SJSA1 (cell line): ENCODE data around the gene REX1BD. TPM values are rescaled to one million over a fixed set of nuclear protein-coding genes. Genes with fewer than 3 reads are reported as not detected.
"Not testable (repeated sequence)": the region's sequence is repeated elsewhere in the genome, so short reads cannot be mapped to it uniquely, and the experiment has no call there.

Source experiments
- DNase-seq, 2 experiments: peaks; one replicate each; pipeline ENCODE4 v3.0.0-alpha.2; 2015 to 2020; ENCODE audit warnings: low spot score in 2 of 2, low read depth in 1 of 2
- H3K27ac ChIP-seq: fragments of 250-450 bp; sonication (Bioruptor Pico); 2 replicates; pipeline ENCODE4 v1.5.1; 2020; ENCODE audit warnings: mild to moderate bottlenecking, moderate library complexity
- H3K27me3 ChIP-seq: fragments of 250-450 bp; sonication (Bioruptor Pico); replicated peaks from 2 replicates; pipeline ENCODE4 v1.5.1; 2020; ENCODE audit warnings: mild to moderate bottlenecking, moderate library complexity
- H3K36me3 ChIP-seq: fragments of 250-450 bp; sonication (Bioruptor Pico); 2 replicates; pipeline ENCODE4 v1.5.1; 2020; ENCODE audit warnings: mild to moderate bottlenecking
- H3K4me1 ChIP-seq: fragments of 250-450 bp; sonication (Bioruptor Pico); replicated peaks from 2 replicates; pipeline ENCODE4 v1.6.1; 2021; ENCODE audit warnings: mild to moderate bottlenecking
- H3K4me3 ChIP-seq: fragments of 250-450 bp; sonication (Bioruptor Pico); 2 replicates; pipeline ENCODE4 v1.5.1; 2020; ENCODE audit warnings: mild to moderate bottlenecking
- H3K9me3 ChIP-seq: fragments of 250-450 bp; sonication (Bioruptor Pico); replicated peaks from 2 replicates; pipeline ENCODE4 v1.5.1; 2020; ENCODE audit warnings: mild to moderate bottlenecking
- total RNA-seq: library from RNA; depleted of rRNA; stranded (reverse); fragments of >200 nt; shearing (Covaris generic); gene quantifications from 2 replicates; pipeline ENCODE4 v1.2.3, GENCODE V29; 2014; rRNA removed

The REX1BD gene
- 84.0 and 198 TPM in 2 replicates for total RNA-seq

DNA sequence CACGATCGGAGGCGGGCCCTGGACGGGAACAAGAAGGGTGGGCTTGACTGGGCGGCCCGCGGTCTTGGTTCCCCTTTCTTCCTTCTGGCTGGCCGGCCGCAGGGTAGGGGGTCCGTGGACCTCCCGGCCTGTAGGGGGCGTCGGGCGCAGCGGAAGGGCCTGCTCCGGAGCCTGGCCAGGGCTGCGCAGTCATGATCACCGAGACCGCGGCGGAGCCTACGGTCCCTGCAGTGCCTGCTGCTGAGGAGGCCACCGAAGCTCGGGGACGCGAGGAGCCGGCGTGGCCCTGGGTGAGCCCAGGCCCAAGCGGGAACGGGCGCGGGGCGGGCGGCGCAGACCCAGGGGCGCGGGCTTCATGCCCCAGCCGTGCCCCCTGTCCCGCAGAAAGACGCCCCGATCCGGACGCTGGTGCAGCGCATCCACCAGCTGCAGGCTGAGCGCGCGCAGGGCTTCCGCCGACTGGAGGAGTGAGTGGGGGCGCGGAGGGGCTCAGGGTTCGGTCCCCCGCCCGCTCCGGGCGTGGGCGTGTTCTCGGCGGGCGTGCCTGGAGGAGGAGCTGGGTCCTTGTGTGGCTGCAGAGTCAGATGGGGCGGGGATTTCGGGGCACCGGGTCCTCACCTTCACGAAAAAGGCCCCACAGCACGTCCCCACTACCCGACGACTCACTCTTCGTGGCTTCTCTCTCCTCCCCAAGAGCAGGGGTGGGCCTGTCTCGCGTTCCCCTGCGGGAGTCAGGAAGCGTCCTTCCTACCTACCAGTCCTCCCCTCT, at the start of gene REX1BD:
Gene REX1BD (plus strand): TSS at position 188 of the 769 bp plus-strand sequence. CDS start 4 bp downstream, at position 192.
- Histone ChIP-seq H3K9me3 (no peaks in the 10 kb centered on the region), H3K36me3 (peaks cover 21% of the 10 kb centered on the region), H3K4me1 (peaks cover 23% of the 10 kb centered on the region), H3K4me3 (peak within 1 kb of the TSS; percentile 88), H3K27me3 (no peaks in the 10 kb centered on the region), H3K27ac (peak within 1 kb of the TSS; percentile 43)
- DNase-seq, result peak; percentile 85 to 88

DNA sequence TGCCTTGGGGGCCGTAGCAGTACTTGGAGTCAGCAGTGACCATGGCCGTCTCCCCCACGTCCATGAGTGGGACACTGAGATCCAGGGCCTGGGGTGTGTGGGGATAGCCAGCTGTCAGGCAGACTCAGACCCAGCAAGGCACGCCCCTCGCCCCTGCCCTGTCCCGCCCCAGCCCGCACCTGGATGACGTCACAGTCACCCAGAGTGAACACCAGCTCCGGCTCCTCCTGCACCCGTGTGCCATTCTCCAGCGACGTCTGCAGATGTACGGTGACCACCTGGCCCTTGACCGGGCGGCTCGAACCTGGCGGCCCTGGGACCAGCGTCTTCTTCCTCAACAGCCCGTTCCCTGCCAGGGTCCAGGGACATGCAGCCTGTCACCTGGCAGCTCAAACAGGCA, 49.2 kb upstream of the REX1BD start:
- no peak overlapping the region for H3K4me3 ChIP-seq
- no peak for DNase-seq
- H3K36me3 ChIP-seq, result peaks cover 53% of the 10 kb centered on the region
- H3K27me3 ChIP-seq, result no peaks in the 10 kb centered on the region
- no peak overlapping the region for H3K27ac ChIP-seq
- H3K9me3 ChIP-seq, result no peaks in the 10 kb centered on the region
- H3K4me1 ChIP-seq, result peaks cover 10% of the 10 kb centered on the region

DNA sequence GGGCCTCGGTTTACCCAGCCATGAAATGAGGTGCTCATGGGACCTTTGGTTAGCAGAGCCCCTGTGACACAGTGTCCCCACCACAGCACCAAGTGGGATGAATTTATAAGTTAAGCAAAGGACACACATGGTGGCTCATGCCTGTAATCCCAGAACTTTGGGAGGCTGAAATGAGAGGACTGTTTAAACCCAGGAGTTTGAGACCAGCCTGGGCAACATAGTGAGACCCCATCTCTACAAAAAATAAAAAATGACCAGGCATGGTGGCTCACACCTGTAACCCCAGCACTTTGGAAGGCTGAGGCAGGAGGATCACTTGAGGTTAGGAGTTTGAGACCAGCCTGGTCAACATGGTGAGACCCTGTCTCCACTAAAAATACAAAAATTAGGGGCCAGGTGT, 48.4 kb upstream of the REX1BD start:
- not testable (repeated sequence) for H3K27ac ChIP-seq, H3K27me3 ChIP-seq, DNase-seq, H3K4me3 ChIP-seq, H3K9me3 ChIP-seq
- Histone ChIP-seq H3K36me3 (peaks cover 51% of the 10 kb centered on the region), H3K4me1 (peaks cover 10% of the 10 kb centered on the region)

DNA sequence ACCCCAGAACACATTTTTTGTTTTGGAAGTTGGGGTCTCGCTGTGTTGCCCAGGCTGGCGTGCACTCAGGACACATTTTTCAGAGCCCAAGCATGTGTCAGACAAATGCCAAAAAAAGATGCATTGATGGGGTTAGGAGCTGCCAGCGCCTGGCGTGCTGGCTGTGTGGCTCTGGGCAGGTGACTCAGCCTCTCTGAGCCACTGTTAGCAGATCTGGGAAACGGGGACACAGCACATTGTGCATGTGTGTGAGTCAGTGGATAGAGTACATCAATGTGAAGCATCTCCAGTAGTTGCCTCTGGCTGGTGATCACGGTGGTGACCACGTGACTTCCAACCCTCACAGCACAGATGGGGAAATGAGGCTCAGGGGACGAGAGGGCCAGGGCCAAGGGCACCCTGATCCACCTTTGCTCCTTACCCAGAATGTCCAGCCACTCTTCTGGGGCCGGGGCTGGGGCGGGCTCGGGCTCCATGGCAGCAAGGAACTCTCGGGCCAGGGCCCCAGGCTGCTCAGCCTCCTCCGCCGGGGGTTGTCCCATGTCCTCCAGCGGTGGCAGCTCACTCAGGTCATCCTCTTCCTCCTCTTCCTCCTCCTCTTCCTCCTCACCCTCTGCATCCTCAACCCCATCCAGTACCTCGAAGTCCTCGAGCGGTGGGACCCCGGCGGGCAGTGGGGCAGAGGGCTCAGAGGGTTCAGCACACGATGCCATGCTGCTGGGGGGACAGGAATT, 47.2 kb upstream of the REX1BD start:
- Histone ChIP-seq H3K36me3 (peaks cover 48% of the 10 kb centered on the region), H3K27me3 (no peaks in the 10 kb centered on the region), H3K4me3 (no peak overlapping the region), H3K9me3 (no peaks in the 10 kb centered on the region), H3K4me1 (peaks cover 10% of the 10 kb centered on the region), H3K27ac (no peak overlapping the region)
- DNase-seq, result no peak

DNA sequence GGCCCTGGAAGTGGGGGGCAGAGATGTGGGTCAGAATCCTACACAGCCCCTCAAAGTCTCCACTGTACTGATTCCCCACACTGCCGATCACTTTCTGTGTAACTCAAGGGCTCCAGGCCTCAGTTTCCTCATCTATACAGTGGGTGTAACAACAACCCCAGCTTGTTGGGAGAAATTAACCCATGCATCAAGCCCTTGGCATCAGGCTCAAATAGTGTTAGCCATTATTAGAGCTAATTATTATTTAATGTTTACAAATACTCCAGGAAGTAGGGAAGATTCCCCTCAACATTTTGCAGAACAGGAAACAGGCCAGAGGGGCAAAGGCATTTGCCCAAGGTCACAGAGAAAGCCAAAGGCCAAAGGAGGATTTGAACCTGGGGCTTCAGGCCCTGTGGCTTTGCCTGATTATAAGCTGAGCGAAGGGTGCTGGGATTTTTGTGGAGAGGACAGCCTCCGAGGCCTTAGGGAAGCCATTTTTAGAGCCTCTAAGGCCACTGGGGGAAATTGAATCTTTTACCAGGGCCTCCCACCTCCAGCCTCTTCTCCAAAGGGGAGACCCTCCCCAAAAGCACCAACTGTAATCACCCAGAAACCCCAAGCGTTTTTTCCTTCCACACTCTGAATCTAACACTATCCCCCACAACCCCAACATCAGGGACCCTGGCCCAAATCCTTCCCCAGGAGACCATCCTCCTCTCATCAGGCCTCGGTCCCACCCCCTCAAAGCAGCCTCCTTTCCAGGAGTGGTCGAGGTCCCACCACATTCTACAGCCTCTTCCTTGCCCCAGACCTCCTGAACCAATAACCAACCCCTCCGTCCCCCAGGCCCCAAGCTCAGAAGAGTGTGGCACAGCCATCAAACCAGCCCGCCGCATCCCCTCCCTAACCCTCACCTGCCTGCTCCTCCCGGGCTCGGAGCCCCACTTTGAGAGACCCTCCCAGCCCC, 46.3 kb upstream of the REX1BD start:
- H3K4me3 ChIP-seq, result peak overlapping the region; percentile 47
- H3K4me1 ChIP-seq, result peaks cover 10% of the 10 kb centered on the region
- no peak overlapping the region for H3K27ac ChIP-seq
- H3K27me3 ChIP-seq, result no peaks in the 10 kb centered on the region
- H3K36me3 ChIP-seq, result peaks cover 40% of the 10 kb centered on the region
- no peaks in the 10 kb centered on the region for H3K9me3 ChIP-seq
- no peak for DNase-seq

DNA sequence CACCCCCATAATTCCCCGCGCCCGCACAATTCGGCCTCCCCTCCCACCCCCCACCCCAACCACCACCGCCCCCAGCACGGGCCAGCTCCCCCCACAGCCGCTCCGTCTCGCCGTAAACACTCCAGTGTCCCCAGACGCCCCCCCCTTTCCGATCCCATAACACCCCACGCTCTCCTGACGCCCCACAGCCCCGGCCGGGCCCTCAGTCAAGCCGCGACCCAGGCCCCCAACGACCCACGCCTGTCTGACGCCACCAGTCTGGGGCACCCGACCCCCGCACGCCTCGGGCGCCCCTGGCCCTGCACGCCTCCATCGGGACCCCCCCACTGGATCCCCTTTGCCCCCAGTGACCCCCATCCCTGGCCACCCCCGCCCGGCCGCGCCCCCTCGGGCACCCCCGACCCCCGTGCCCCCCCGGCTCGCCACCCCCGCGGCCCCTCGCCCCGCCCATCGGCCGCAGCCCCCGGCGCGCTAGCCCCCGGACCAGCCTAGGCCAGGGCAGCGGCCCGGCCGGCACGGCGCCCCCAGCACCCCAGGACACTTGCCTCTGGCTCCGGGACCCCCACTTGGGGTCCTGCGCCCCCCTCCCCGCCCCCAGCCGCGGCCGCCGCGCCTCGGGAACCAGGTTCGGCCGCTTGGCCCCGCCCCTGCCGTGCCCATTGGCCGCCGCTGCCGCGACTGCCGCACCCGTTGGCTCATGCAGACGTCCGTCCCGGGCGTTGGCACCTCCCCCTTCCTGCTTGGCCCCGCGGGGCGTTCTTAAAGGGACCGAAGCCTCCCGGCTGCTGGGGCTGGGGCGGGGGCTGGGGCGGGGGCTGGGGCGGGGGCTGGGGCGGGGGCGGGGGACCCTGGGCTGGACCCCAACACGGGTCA, 45.4 kb upstream of the REX1BD start, which contains the start of gene FKBP8:
Gene FKBP8 (minus strand): TSS at position 633 of the 873 bp plus-strand sequence. CDS start 1,603 bp downstream, outside the sequence.
- H3K27ac ChIP-seq, result no peak within 1 kb of the TSS
- H3K27me3 ChIP-seq, result no peaks in the 10 kb centered on the region
- H3K4me3 ChIP-seq, result peak within 1 kb of the TSS; percentile 47
- H3K9me3 ChIP-seq, result no peaks in the 10 kb centered on the region
- H3K4me1 ChIP-seq, result peaks cover 10% of the 10 kb centered on the region
- peaks cover 31% of the 10 kb centered on the region for H3K36me3 ChIP-seq
- DNase-seq, result peak; percentile 70 to 90

DNA sequence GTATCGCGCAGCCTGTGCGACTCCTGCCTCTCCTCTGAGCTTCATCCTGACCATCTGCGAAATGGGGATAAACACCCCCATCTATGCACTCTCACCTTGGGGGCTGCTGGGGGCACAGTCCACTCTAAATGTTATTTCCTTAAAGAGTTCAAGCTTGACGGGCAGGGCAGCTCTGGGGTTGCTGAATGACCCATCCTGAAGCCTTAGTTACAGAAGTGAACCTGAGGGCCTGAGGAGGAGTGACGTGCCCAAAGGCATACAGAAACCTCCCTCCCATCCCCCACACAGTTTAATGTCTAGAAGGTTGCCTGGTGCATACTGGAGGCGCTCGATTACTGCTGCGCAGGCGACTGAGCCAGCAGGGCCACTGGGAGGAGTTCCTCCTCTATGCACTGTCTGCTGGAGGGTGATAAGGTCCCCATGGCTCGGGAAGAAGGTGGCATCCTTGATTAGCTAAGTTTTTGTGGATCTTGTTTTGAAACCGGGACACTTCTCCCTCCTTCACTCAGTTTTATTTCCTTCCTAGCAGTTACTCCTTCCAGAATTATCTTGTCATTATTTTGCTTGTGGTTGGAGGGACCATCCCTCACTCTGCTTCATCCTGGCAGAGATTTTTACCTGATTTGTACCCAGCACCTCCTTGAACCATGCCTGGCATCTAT, 44.7 kb upstream of the REX1BD start:
- no peak overlapping the region for H3K27ac ChIP-seq
- H3K4me1 ChIP-seq, result peaks cover 10% of the 10 kb centered on the region
- peak overlapping the region; percentile 47 for H3K4me3 ChIP-seq
- peaks cover 27% of the 10 kb centered on the region for H3K36me3 ChIP-seq
- no peaks in the 10 kb centered on the region for H3K9me3 ChIP-seq
- DNase-seq, result peak in 1 of 2 experiments; percentile 33
- H3K27me3 ChIP-seq, result no peaks in the 10 kb centered on the region

DNA sequence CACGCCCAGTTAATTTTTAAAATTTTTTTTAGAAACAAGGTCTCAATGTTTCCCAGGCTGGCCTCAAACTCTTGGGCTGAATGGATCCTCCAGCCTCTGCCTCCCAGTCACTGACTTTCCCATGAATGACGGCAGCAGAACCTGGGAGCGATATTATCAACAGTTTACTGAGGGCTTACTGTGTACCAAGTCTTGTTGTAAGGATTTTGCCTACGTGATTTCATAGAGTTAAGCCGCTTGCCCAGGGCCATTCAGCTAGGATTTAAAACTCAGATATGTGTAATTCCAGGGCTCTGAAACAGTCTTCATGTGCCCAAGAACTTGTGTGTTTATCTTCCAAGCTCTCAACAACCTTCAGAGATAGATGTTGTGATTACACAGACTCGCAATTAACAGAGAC, 37.0 kb upstream of the REX1BD start:
- no peak overlapping the region for H3K4me3 ChIP-seq
- no peaks in the 10 kb centered on the region for H3K27me3 ChIP-seq
- DNase-seq, result no peak
- H3K27ac ChIP-seq, result no peak overlapping the region
- no peaks in the 10 kb centered on the region for H3K36me3 ChIP-seq
- H3K4me1 ChIP-seq, result no peaks in the 10 kb centered on the region
- H3K9me3 ChIP-seq, result no peaks in the 10 kb centered on the region

DNA sequence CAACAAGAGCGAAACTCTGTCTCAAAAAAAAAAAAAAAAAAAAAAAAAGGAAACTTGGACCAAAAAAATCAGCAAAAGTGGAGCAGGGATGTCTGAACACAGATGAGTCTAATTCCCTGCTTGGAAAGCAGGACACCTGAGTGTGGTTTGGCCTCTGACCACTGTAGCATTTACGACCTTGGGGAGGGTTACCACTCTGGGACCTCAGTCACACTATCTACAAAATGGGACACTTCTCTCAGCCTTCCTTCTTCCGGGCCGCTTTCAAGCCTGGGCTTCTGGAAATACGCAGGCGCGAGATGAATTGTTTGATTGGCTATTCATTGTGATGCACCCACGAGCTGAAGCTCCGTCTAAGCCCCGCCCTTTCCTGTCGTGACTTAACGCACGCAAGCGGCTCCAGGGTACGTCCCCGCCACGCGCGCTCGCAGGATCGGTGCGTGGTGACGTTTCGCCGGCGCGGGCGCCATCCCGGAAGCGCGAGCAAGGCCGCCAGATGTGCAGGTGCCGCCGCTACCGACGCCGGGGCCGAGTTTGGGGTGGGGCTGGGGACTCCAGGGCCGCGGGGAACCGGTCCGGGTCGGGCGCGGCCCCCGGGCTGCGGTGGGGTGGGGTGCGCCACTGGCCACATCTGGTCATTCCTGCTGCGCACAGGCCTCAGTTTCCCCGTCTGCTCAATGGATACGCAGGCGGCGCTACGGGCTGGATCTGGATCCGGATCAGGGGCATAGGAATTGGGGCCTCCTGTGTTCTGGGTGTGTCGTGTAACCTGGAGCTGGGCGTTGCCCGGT, 31.0 kb upstream of the REX1BD start, which contains the start of gene KXD1:
Gene KXD1 (plus strand): TSS at position 460 of the 791 bp plus-strand sequence. CDS start 4,187 bp downstream, outside the sequence.
- peak within 1 kb of the TSS; percentile 24 for H3K27ac ChIP-seq
- peaks cover 4% of the 10 kb centered on the region; the same call in 1 of the 2 replicates for H3K4me1 ChIP-seq
- no peaks in the 10 kb centered on the region for H3K27me3 ChIP-seq
- H3K4me3 ChIP-seq, result peak within 1 kb of the TSS; percentile 62
- H3K36me3 ChIP-seq, result peaks cover 23% of the 10 kb centered on the region
- DNase-seq, result peak; percentile 85 to 99
- H3K9me3 ChIP-seq, result no peaks in the 10 kb centered on the region

DNA sequence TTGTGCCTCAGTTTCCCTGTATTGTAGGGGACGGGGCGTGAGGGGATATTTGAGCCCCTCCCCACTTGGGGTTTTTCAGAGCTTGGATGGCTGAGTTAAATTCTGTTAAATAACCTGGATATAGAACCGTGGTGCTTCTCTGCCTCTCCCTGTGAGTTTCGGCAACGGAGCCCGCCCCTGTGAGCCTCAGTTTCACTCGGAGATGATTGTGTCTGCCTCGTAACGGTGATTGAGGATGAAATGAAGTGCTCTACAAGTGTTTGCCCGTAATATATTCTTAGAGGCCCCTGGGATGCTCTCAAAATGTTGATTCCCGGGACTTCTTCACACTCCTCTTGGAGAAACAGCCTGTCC, 30.4 kb upstream of the REX1BD start:
- H3K36me3 ChIP-seq, result peaks cover 29% of the 10 kb centered on the region
- DNase-seq, result no peak
- H3K4me1 ChIP-seq, result peaks cover 4% of the 10 kb centered on the region; the same call in 1 of the 2 replicates
- H3K27me3 ChIP-seq, result no peaks in the 10 kb centered on the region
- H3K9me3 ChIP-seq, result no peaks in the 10 kb centered on the region
- peak overlapping the region; percentile 24 for H3K27ac ChIP-seq
- H3K4me3 ChIP-seq, result peak overlapping the region; percentile 62

DNA sequence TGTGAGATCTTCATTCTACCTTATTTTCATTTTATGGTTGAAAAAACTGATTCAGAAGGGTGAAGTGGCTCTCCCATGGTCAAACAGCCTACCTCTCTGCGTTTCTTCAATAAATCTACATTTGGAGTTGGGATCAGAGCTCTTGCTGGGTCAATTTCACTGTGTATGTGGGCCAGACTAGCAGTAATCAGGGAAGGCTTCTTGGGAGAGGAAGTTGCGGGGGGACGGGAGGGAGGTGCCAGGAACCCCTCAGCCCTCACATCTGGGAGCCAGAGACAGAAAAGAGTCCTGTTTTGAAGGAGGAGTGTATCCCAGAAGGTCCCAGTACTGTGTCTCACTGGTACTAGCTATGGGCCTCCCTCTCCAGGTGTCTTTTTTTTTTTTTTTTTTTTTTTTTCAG, 30.0 kb upstream of the REX1BD start:
- Histone ChIP-seq H3K4me1 (peaks cover 4% of the 10 kb centered on the region; the same call in 1 of the 2 replicates), H3K9me3 (no peaks in the 10 kb centered on the region), H3K36me3 (peaks cover 32% of the 10 kb centered on the region), H3K27me3 (no peaks in the 10 kb centered on the region), H3K27ac (no peak overlapping the region), H3K4me3 (peak overlapping the region; percentile 62)
- no peak for DNase-seq
